Mesenchymal stem cell (in vitro differentiated cells and primary cell): ENCODE data around the gene RASSF1.

Experiments used
- DNase-seq: peaks from one replicate; pipeline ENCODE4 v3.0.0-alpha.2; 2013
- H2AFZ ChIP-seq: one replicate; pipeline ENCODE4 v1.6.1; 2013; ENCODE audit warnings: low read depth, mild to moderate bottlenecking, control low read depth, inconsistent platforms, low read length, moderate library complexity
- H2AK5ac ChIP-seq: 2 replicates; pipeline ENCODE4 v1.6.1; 2013; ENCODE audit warnings: low read length, moderate library complexity, mild to moderate bottlenecking, inconsistent platforms; ENCODE audit not compliant: severe bottlenecking
- H2BK120ac ChIP-seq: one replicate; pipeline ENCODE4 v1.6.1; 2013; ENCODE audit warnings: low read depth, mild to moderate bottlenecking, inconsistent platforms, low read length, moderate library complexity
- H2BK12ac ChIP-seq, 2 experiments: one replicate each; pipeline ENCODE4 v1.6.1; 2013; ENCODE audit warnings: inconsistent platforms in 2 of 2, low read length in 2 of 2, mild to moderate bottlenecking in 2 of 2, moderate library complexity in 2 of 2, control low read depth in 1 of 2
- H2BK15ac ChIP-seq: one replicate; pipeline ENCODE4 v1.6.1; 2013; ENCODE audit warnings: mild to moderate bottlenecking, low read depth, inconsistent platforms; ENCODE audit not compliant: poor library complexity, severe bottlenecking
- H2BK5ac ChIP-seq: 2 replicates; pipeline ENCODE4 v1.6.1; 2013; ENCODE audit warnings: low read depth, mild to moderate bottlenecking, low read length, control low read depth, inconsistent platforms; ENCODE audit not compliant: poor library complexity, severe bottlenecking
- H3K14ac ChIP-seq, 2 experiments: one replicate each; pipeline ENCODE4 v1.6.1; 2013; ENCODE audit warnings: inconsistent platforms in 2 of 2, low read length in 2 of 2, control low read depth in 1 of 2, mild to moderate bottlenecking in 1 of 2, moderate library complexity in 1 of 2
- H3K18ac ChIP-seq, 2 experiments: one replicate each; pipeline ENCODE4 v1.6.1; 2013; ENCODE audit warnings: inconsistent platforms in 2 of 2, low read length in 2 of 2, control low read depth in 1 of 2, low read depth in 1 of 2, mild to moderate bottlenecking in 1 of 2
- H3K23ac ChIP-seq, 2 experiments: one replicate each; pipeline ENCODE4 v1.6.1; 2013; ENCODE audit warnings: inconsistent platforms in 2 of 2, low read length in 2 of 2, mild to moderate bottlenecking in 2 of 2, moderate library complexity in 2 of 2, control low read depth in 1 of 2
- H3K27ac ChIP-seq: 2 replicates; pipeline ENCODE4 v1.5.1; 2013; ENCODE audit warnings: mild to moderate bottlenecking, moderate library complexity, low read length, control low read depth, inconsistent platforms; ENCODE audit not compliant: poor library complexity, severe bottlenecking
- H3K27me3 ChIP-seq, 2 experiments: 2 replicates each; pipeline versions ENCODE4 v1.6.1 to v1.7.0; 2013; ENCODE audit warnings: low read length in 2 of 2, mild to moderate bottlenecking in 2 of 2, moderate library complexity in 2 of 2, control low read depth in 1 of 2, inconsistent platforms in 1 of 2; ENCODE audit not compliant: control insufficient read depth in 1 of 2, insufficient read depth in 1 of 2
- H3K36me3 ChIP-seq, 2 experiments: 2 replicates each; pipeline versions ENCODE4 v1.6.1 to v1.7.0; 2013; ENCODE audit warnings: low read length in 2 of 2, control low read depth in 1 of 2, inconsistent platforms in 1 of 2, low read depth in 1 of 2, mild to moderate bottlenecking in 1 of 2; ENCODE audit not compliant: insufficient read depth in 2 of 2, control insufficient read depth in 1 of 2
- H3K4ac ChIP-seq, 2 experiments: one replicate each; pipeline ENCODE4 v1.6.1; 2013; ENCODE audit warnings: inconsistent platforms in 2 of 2, low read length in 2 of 2, mild to moderate bottlenecking in 2 of 2, moderate library complexity in 2 of 2, control low read depth in 1 of 2, low read depth in 1 of 2
- H3K4me1 ChIP-seq: 2 replicates; pipeline ENCODE4 v1.6.1; 2013; ENCODE audit warnings: low read depth, low read length, control low read depth; ENCODE audit not compliant: control insufficient read depth, insufficient read depth
- H3K4me2 ChIP-seq: 2 replicates; pipeline ENCODE4 v1.6.1; 2013; ENCODE audit warnings: low read length, mild to moderate bottlenecking, inconsistent platforms; ENCODE audit not compliant: poor library complexity, severe bottlenecking
- H3K4me3 ChIP-seq, 2 experiments: 2 replicates each; pipeline versions ENCODE4 v1.5.1 to v1.7.0; 2013; ENCODE audit warnings: low read length in 2 of 2, mild to moderate bottlenecking in 2 of 2, control low read depth in 1 of 2, low read depth in 1 of 2; ENCODE audit not compliant: insufficient read depth in 1 of 2
- H3K79me1 ChIP-seq: replicated peaks from 2 replicates; pipeline ENCODE4 v1.6.1; 2013; ENCODE audit warnings: mild to moderate bottlenecking, control low read depth, low read length, inconsistent platforms; ENCODE audit not compliant: poor library complexity, severe bottlenecking
- H3K9ac ChIP-seq: 2 replicates; pipeline ENCODE4 v1.7.0; 2013; ENCODE audit warnings: mild to moderate bottlenecking, low read length, moderate library complexity
- H3K9me3 ChIP-seq: 2 replicates; pipeline ENCODE4 v1.7.0; 2013; ENCODE audit warnings: mild to moderate bottlenecking, low read length; ENCODE audit not compliant: control insufficient read depth
- H4K8ac ChIP-seq: one replicate; pipeline ENCODE4 v1.6.1; 2013; ENCODE audit warnings: inconsistent platforms, mild to moderate bottlenecking, low read length, moderate library complexity
- H4K91ac ChIP-seq: one replicate; pipeline ENCODE4 v1.6.1; 2013; ENCODE audit warnings: mild to moderate bottlenecking, low read length, inconsistent platforms
- WGBS: methylation state at CpG from one replicate; pipeline ENCODE4 v1.1.7; 2013; ENCODE audit warnings: mixed read lengths; 5-methylcytosine and 5-hydroxymethylcytosine counted together

RASSF1 gene

DNA sequence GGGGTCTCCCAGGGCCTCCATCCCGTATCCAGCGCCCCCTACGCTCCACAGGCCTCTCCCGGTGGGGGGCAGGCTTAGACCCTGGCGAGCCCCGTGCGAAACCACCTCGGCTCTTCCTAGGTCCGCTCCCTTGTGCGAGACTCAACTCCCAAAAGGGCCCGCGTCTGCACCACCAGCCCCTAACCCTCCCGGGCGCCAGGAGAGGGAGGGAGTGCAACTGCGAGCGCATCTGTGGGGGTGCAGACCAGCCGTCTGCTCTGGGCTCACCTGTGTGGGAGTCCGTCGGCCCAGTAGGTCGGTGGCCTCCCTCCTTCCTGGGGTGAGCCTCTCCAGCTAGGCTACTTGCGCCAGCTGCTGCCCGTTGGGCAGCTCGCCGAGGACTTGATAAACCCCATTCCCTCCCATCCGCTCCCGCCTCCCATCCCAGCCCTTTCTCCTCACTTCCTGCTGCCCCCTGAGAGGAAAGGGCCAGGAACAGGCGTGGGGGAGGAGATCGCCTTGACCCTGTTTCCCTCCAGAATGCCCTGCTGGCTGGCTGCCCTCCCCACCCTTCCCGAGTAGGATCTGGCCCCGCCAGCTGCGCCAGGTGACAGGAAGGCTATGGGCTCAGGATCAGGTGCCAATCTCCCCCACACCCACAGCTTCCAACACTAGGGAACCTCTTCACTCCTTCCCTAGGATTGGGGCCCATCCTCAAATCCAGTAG is 18.1 kb downstream of the RASSF1 start, which contains the start of gene HYAL2:
Gene HYAL2 (minus strand): TSS at position 360 of the 706 bp plus-strand sequence. CDS start 2,256 bp downstream, outside the sequence.
- H3K4me2 ChIP-seq, result peak within 1 kb of the TSS; percentile 77
- H3K14ac ChIP-seq, result no peak within 1 kb of the TSS
- peak within 1 kb of the TSS; percentile 83 for H4K91ac ChIP-seq
- no peak within 1 kb of the TSS for H3K23ac ChIP-seq
- H2AFZ ChIP-seq, result peak within 1 kb of the TSS; percentile 87
- H3K4me3 ChIP-seq, result peak within 1 kb of the TSS; percentile 78 to 88
- H3K9ac ChIP-seq, result peak within 1 kb of the TSS; percentile 99
- H3K27me3 ChIP-seq, result no peaks in the 10 kb centered on the region
- peak within 1 kb of the TSS; percentile 69 to 75 for H3K4ac ChIP-seq
- WGBS, result 27% methylated on average over 29 of the region's 31 CpGs
- H3K18ac ChIP-seq, result peak within 1 kb of the TSS; percentile 96 to 99
- peaks cover 41 to 50% of the 10 kb centered on the region in 2 experiments for H3K36me3 ChIP-seq
- peak within 1 kb of the TSS; percentile 100 for H2BK120ac ChIP-seq
- H3K79me1 ChIP-seq, result peaks cover 36% of the 10 kb centered on the region
- DNase-seq, result no peak
- peaks cover 49% of the 10 kb centered on the region for H3K4me1 ChIP-seq
- peak within 1 kb of the TSS in 1 of 2 experiments; percentile 86 for H2BK12ac ChIP-seq
- peak within 1 kb of the TSS; percentile 98 for H2BK5ac ChIP-seq
- peak within 1 kb of the TSS; percentile 50 for H2AK5ac ChIP-seq
- no peaks in the 10 kb centered on the region for H3K9me3 ChIP-seq
- H4K8ac ChIP-seq, result peak within 1 kb of the TSS; percentile 85
- peak within 1 kb of the TSS; percentile 18 for H2BK15ac ChIP-seq
- peak within 1 kb of the TSS; percentile 93 for H3K27ac ChIP-seq

DNA sequence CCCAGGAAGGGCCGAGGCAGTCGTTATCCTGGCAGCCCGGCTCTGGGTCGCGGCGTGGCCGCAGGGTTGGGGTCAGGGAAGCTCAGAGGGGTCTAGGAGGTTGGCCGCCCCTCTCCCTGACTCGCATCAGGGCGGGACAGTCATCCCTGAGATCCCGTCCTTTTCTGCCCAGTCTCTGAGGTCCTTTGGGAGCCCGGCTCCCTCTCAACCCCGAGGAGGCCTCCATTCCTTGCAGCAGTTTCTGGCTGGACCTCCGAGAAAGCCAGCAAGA is 18.6 kb downstream of the RASSF1 start:
- peak overlapping the region in 1 of 2 experiments; percentile 61 for H2BK12ac ChIP-seq
- H3K23ac ChIP-seq, result no peak overlapping the region
- H2BK120ac ChIP-seq, result peak overlapping the region; percentile 66
- no peak overlapping the region for H3K27ac ChIP-seq
- H3K9ac ChIP-seq, result peak overlapping the region; percentile 99
- H3K36me3 ChIP-seq, result peaks cover 46 to 55% of the 10 kb centered on the region in 2 experiments
- no peaks in the 10 kb centered on the region for H3K27me3 ChIP-seq
- peak overlapping the region; percentile 87 for H2AFZ ChIP-seq
- 9% methylated on average over 14 of the region's 14 CpGs for WGBS
- H4K8ac ChIP-seq, result peak overlapping the region; percentile 77
- H3K79me1 ChIP-seq, result peaks cover 36% of the 10 kb centered on the region
- H3K4me3 ChIP-seq, result peak overlapping the region; percentile 78 to 88
- peak overlapping the region; percentile 50 for H2AK5ac ChIP-seq
- H3K4me1 ChIP-seq, result peaks cover 50% of the 10 kb centered on the region
- no peak overlapping the region for H2BK5ac ChIP-seq
- DNase-seq, result no peak
- peak overlapping the region; percentile 69 to 75 for H3K4ac ChIP-seq
- peak overlapping the region; percentile 60 to 71 for H3K18ac ChIP-seq
- no peaks in the 10 kb centered on the region for H3K9me3 ChIP-seq
- peak overlapping the region; percentile 77 for H3K4me2 ChIP-seq
- peak overlapping the region; percentile 83 for H4K91ac ChIP-seq
- no peak overlapping the region for H2BK15ac ChIP-seq
- no peak overlapping the region for H3K14ac ChIP-seq

- Histone ChIP-seq H2BK12ac (peak overlapping the region; percentile 85 to 93), H2BK120ac (peak overlapping the region; percentile 100), H3K9ac (peak overlapping the region; percentile 99), H4K91ac (peak overlapping the region; percentile 98), H3K4me1 (peaks cover 53% of the 10 kb centered on the region), H3K36me3 (peaks cover 51 to 57% of the 10 kb centered on the region in 2 experiments), H2BK15ac (peak overlapping the region; percentile 97), H3K27me3 (no peaks in the 10 kb centered on the region), H3K79me1 (peaks cover 36% of the 10 kb centered on the region), H2AFZ (peak overlapping the region; percentile 87), H3K18ac (peak overlapping the region; percentile 96 to 99), H3K4me3 (peak overlapping the region; percentile 78 to 88), H2AK5ac (no peak overlapping the region), H3K4ac (peak overlapping the region; percentile 69 to 90), H3K4me2 (peak overlapping the region; percentile 77), H3K14ac (peak overlapping the region in 1 of 2 experiments; percentile 84), H3K23ac (no peak overlapping the region), H3K9me3 (no peaks in the 10 kb centered on the region), H2BK5ac (peak overlapping the region; percentile 98), H3K27ac (peak overlapping the region; percentile 93), H4K8ac (peak overlapping the region; percentile 85)
- 1% methylated on average over 59 of the region's 59 CpGs for WGBS
- DNase-seq, result peak; percentile 90
Observed at GRCh38 chr3:50321336-50322114, 19.1 kb downstream of the RASSF1 start.

GRCh38 chr3:50320853-50321335 is 19.7 kb downstream of the RASSF1 start:
- Histone ChIP-seq H4K91ac (peak overlapping the region; percentile 64), H3K4me1 (peaks cover 57% of the 10 kb centered on the region), H3K27me3 (no peaks in the 10 kb centered on the region), H3K14ac (peak overlapping the region in 1 of 2 experiments; percentile 87), H2BK120ac (peak overlapping the region; percentile 100), H2AK5ac (peak overlapping the region; percentile 37), H4K8ac (peak overlapping the region; percentile 85), H3K4me2 (peak overlapping the region; percentile 60), H3K79me1 (peaks cover 37% of the 10 kb centered on the region), H3K4me3 (peak overlapping the region; percentile 78 to 88), H3K18ac (peak overlapping the region; percentile 92 to 99), H2BK15ac (peak overlapping the region; percentile 70), H3K23ac (no peak overlapping the region), H2BK12ac (peak overlapping the region in 1 of 2 experiments; percentile 81), H3K4ac (peak overlapping the region; percentile 55 to 75), H2BK5ac (peak overlapping the region; percentile 76), H3K36me3 (peaks cover 51 to 57% of the 10 kb centered on the region in 2 experiments), H3K9ac (peak overlapping the region; percentile 99), H3K9me3 (no peaks in the 10 kb centered on the region), H3K27ac (peak overlapping the region; percentile 85), H2AFZ (peak overlapping the region; percentile 81)
- DNase-seq, result peak; percentile 77
- 0% methylated on average over 32 of the region's 45 CpGs for WGBS
